HK-2 (cell line): Measurements from ENCODE around the gene ECT2L.

Experiments used
- DNase-seq: peaks from one replicate; pipeline ENCODE4 v3.0.0-alpha.2; 2018; ENCODE audit not compliant: unreplicated experiment

Gene ECT2L, protein sequence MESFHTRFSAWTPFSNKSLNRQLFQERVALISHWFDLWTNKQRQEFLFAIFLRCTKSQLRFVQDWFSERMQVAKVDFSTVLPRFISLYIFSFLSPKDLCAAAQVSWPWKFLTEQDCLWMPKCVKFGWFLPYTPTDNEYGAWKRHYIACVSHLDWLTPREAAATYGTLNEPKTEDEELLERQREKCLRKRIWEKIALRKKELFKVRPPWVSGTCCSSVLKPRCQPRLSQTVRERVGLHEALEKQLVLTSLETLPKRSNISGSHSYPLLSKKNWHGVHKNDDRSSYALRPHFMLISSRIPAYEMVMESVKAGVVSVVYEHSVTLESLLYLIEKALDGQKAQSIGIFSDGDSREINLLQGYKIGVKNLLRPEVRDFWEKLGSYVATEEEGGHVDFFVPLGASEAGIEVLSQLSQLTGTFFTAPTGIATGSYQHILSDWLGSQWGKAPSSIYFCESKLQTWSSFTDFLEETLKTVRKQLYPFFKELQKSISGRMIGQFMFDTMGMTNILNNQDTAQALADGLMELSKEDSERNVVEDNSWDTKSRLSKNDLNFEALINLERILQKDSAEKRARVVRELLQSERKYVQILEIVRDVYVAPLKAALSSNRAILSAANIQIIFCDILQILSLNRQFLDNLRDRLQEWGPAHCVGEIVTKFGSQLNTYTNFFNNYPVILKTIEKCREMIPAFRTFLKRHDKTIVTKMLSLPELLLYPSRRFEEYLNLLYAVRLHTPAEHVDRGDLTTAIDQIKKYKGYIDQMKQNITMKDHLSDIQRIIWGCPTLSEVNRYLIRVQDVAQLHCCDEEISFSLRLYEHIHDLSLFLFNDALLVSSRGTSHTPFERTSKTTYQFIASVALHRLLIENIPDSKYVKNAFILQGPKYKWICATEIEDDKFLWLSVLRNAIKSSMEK

DNA sequence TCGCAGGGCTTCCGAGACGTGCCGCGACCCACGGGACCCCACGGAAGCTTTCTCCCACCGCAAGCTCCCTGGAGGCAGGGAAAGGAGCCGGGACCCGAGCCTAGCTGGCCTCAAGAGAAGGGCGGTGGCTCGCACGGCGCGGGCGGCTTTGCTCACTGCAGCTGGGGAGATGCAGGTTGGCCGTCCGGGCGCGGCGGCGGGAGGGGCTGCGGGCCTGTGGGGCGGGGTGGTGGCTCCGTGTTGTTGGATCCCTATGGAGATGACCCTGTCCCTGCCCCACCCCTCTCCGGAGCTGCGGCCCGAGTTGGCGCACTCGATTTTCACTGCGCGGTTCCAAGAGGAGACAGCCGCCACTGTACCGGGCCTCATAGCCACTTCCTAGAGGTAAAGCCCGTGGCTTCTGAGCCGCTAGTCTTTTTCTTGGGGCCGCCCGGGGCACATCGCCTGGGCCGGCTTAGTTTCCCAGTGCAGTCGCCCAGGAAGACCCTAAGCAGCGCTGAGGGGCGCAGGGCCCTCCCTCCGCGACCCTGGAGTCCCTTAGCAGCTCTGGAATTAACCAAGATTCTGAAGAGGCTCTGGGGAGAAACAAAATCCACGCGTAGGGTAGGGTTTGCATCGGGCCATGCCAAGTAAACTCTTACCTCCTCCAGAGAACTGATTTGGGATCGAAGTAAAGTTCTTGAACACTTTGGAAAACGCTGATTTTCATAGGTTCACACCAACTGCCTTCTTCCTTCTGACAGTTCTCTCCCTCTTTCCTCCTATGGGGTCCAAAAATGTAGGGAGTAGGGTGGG, at the start of gene ECT2L:
Gene ECT2L (plus strand): TSS at position 279 of the 795 bp plus-strand sequence. CDS start 17,188 bp downstream, outside the sequence.
- DNase-seq = no peak

DNA sequence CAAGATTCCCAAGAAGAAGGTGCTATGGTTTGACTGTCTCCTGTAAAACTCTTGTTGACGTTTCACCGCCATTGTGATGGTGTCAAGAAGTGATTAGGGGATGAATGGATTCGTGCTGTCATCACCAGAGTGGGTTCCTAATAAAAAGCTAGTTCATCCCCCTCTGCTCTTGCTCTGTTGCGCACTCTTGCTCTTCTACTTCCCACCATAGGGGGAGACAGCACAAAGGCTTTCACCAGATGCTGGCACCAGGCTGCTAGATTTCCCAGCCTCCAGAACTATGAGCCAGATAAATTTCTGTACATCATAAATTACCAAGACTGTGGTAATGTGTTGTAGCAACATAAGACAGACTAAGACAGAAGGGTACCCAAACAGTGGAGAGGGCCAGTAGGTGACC, 43.9 kb upstream of the ECT2L start:
- DNase-seq = no peak

DNA sequence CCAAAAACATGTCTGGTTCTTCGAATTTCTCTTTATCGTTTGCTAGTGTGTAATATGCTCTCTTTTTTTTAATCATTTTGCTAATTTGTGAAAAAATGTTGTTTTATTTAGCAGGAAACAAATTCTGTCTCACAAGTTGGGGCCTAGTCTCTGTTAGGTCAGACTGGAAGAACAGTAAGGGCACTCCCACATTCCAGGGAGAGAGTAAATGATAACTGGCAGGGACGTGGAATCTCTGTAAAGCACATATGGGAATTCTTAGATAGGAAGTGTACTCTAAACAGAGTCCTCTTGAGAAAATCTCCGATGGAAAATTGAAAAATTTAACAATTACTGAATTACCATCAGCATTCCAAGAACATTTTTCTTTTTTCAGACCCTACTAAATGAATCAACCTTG, 38.8 kb upstream of the ECT2L start:
- DNase-seq = no peak

DNA sequence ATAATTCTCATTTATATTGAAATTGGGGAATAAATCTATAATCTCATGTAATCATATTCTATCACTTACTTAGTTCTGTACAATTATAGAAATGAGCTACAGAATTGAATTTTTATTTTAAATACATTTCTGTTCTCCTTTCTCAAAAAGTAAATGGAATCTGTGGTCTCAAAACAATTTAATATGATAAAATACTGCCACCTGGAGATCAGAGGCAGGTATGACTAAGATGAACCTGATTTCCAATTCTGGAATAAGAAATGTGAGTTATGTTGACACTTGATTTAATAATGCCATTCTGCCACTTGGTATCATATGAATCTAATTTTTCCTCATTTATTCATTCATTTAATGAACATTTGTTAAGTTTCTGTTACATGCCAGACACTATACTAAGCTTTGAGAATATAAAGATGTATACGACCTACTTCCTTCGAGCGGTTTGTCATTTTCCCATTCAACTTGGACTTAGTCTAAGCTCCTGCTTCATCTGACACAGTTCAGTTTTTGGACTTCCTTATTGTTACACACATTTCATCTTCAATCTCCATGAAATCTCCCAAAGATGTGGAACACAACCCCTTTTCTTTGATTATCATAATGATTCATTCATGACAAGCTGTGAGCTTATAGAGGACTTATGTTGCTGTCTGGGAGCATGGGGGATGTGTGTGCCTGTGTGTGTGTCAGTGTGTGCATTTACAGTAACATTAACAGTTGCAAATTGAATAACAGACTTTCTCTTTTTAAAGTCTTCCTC, 29.8 kb upstream of the ECT2L start:
- DNase-seq = no peak

DNA sequence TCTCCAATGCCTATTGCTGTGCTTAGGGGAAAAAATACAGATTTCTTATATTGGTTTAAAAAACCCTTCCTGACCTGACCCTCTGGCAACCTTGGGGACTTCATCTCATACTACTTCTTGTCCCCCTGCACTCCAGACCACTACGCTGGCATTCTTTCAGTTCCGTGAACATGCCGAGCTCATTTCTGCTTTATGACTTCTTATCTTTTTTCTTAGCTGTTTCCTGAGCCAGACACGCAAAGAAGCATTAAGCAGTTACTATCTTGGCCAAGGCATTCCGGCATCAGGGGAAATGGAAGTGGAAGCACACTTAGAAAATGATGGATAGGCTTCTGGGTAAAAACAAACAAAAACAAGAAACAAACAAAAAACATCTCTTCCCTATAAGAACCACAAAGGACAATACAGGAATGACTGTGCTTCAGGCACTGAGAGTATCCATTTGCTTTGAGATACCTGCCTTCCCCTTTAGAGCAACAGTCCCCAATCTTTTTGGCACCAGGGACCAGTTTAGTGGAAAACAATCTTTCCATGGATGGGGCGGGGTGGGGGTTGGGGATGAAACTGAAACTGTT, 26.7 kb upstream of the ECT2L start:
- DNase-seq = no peak

DNA sequence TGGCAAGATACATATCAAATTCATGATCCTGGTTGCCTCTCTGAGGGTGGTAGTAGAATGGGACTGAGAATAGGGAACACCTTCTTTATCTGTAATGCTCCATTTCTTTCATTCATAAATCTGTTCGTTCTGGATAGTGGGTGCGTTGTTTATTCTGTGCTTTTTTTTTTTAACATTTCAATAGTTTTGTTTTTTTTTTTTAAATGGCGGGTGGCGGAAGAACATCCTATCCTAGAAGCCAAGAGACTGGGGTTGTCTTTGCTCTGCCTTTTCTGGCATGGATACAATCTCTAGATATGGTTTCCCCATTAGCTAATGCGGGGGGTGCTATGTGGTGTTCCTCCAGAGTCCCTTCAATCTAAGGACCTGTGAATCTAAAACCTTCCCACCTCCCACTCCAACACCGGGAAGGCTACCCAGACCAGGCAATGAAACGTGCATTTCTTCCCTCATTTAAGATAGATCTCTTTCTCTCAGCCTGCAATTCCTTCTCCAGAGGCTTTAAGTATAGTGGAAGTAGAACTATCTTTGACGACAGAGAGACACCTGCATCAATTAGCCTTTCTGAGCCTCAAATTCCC, 23.2 kb upstream of the ECT2L start:
- DNase-seq = no peak

DNA sequence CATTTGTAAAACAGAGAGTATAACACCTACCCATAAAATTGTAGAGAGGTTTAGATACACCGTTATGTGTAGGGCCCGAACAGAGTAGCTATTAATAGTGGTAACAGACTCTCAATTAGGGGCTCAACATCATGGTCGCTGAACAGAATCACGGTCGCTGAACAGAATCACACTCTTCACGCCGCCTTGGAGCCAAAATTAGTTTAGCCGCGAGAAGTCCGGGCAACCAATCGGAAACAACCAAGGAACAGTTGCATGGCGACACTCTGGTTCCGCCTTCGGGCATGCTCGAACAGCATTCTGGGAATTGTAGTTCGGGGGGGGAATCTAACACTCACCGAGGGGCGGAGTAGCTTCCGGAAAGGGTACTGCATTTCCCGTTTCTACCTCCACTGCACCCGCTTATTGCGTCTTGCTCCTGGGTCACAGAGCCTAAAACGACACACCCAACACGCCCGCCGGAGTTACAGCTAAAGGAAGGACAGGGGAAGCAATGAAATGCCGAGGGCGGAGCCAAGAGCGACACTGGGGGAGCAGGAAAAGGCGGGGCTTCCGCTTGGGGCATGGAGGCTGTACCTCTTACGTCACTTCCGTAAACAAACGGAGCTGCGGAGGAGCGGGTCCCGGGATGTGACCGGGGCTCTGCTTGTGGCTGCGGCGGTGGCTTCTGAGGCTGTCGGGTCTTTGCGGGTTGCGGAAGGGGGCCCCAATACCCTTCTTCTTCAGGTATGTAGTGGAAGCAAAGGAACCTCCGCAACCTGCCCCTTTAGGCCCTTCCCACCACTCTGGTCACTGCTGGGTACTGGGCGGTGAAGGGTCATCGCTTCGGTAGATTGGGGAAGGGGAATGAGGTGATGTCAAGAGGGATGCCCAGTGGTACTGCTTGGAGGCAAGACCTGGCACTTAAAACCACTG, 22.5 kb upstream of the ECT2L start, which contains the start of gene CCDC28A:
Gene CCDC28A (plus strand): TSS at position 593 of the 915 bp plus-strand sequence. CDS start 2,352 bp downstream, outside the sequence.
- peak; percentile 91 for DNase-seq

DNA sequence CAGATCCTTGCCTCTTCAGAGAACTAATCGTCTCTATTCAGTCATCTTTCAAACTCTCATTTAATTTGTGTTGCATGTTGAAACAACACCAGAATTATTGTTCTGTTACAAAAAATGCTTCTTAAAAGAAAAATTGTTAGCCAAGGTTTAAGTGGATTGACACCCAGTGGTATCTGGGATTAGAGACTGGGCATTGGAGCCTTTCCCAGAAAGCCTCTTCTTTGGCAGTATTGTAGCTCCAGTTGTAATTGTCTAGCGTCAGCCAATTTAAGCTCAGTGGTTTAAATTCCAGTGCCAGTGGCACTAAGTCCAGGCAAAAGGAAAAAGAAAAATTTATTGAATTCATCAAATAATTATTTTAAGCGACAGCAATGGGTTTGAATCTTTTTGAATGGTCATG, 21.5 kb upstream of the ECT2L start:
- DNase-seq = no peak

DNA sequence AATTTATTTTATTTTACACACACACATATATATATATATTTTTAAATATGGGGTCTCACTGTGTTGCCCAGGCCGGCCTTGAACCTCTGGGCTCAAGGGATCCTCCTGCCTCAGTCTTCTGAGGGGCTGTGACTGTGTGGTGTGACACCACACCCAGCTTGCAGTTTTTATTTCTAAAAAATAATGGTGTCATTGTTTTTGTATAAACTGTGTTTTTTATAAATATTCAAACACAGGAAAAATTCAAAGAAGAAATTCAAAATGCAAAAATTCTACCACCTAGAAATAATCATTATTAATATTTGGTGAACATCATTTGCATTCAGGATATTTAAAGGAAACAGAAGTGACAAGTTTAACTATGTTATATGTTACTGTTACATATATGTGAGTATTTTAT, 19.2 kb upstream of the ECT2L start:
- no peak for DNase-seq

DNA sequence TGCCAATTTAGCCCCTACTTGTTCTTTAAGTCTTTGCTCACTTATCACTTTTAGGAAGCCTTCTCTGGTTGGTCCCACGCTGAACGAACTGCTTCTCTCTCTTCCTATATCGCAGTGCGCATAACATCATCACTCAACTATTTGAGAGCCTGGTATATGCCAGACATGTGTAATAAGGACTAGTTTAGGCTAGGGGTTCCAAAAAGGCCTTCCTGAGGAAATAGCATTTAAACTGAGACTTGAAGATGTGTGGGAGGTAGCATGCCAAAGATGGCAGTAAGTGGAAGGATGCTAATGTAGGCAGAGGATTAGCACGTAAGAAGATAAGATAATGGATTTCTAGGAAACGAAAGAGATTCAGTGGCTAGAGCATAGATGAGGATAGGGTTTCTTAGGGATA, 17.6 kb upstream of the ECT2L start:
- DNase-seq = no peak

DNA sequence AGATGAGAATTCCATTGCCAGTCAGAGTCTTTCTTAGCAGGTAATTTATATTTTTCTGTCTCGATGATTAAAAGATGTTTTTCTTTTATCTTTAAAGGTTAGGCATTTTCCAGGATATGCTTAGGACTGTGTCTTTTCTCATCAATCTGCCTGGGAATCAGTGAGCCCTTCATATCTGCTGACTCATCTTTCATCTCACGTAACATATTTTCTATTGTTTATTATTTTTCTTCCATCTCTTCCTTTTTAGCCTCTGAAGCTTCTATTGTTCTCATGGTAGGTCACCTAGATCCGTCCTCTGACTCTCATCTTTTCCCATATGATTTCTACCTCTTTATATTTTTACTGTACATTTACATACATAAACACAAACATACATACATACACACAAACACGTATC, 13.6 kb upstream of the ECT2L start:
- DNase-seq = no peak

DNA sequence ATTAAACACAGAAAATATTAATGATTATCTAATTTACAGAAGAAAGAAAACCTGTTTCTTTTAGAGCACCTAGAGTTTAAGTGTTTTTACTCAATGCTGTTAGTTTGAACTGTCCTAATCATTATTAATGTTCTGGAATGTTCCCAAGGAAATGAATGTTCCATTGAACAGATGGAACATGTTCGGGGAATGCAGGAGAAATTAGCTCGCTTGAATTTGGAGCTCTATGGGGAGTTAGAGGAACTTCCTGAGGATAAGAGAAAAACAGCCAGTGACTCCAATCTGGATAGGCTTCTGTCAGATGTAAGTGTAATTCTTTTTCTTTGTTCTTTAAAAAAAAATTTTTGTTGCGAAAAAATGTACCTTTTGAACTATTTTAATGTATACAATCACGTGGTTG, 10.8 kb upstream of the ECT2L start:
- DNase-seq = no peak

DNA sequence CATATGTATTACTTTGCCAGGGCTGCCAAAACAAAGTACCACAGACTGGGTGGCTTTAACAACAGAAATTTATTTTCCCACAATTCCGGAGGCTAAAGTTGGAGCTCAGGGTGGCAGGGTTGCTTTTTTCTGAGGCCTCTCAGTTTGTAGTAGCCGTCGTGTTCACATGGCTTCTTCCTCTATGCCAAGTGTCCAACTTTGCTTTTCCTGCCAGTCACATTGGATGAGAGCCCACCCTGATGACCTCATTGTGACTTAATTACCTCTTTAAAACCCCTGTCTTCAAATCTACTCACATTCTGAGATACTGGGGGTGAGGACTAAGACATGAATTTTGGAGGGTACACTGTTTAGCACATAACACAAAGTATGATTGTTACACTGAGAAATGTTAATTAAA, 9.9 kb upstream of the ECT2L start:
- no peak for DNase-seq

DNA sequence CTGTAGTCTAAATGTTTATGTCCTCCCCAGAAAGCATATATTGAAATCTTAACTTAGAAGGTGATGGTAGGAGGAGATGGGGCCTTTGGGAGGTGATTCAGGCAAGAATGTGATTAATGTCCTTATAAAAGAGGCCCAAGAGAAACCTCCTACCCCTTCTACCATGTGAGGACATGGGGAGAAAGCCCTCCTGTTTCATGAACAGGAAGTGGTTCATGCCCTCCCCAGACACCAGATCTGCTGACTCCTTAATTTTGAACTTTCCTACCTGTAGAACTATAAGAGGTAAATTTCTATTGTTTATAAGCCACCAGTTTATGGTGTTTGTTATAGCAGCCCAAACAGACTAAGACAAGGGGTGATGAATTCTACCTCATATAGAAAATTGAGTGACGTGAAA, 8.7 kb upstream of the ECT2L start:
- no peak for DNase-seq

DNA sequence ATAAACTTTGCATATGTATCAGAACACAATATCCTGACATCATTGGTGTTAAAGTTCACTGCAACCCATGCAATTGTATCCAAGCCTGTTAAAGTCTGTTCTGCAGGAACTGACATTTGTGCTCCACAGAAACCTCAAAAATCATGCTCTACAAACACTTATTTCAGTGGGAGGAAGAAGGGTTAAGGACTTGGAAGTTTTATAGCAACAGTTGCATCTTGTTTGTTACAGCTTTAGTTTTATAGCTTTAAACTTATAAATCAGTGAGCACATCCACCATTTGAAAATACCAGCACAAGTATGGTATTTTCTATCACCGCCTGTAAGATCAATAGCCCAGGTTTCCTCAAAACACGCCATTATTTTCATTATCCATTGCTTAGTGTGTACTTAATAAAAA, 884 bp downstream of the ECT2L start:
- no peak for DNase-seq

DNA sequence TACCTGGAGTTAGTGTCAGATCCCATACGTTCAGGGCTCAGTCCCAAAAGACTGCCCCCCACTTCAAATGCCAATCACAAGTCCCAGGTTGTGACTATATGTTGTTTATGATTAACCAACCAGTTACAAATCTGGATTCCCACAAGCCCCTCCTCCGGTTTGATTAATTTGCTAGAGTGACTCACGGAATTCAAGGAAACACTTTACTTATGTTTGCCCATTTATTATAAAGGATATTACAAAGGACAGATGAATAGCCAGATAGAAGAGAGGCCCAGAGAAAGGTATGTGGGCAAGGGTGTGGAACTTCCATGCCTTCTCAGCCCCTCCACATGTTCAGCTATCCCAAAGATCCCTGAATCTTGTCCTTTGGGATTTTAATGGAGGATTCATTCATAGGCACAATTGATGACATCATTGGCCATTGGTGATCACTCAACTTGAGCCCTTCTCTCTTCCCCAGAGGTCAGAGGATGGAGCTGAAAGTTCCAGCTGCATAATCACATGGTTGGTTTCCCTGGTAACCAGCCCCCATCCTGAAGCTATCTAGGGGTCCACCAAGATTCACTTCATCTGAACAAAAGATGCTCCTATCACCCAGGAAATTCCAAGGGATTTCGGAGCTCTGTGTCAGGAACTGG, 2.0 kb downstream of the ECT2L start:
- no peak for DNase-seq

DNA sequence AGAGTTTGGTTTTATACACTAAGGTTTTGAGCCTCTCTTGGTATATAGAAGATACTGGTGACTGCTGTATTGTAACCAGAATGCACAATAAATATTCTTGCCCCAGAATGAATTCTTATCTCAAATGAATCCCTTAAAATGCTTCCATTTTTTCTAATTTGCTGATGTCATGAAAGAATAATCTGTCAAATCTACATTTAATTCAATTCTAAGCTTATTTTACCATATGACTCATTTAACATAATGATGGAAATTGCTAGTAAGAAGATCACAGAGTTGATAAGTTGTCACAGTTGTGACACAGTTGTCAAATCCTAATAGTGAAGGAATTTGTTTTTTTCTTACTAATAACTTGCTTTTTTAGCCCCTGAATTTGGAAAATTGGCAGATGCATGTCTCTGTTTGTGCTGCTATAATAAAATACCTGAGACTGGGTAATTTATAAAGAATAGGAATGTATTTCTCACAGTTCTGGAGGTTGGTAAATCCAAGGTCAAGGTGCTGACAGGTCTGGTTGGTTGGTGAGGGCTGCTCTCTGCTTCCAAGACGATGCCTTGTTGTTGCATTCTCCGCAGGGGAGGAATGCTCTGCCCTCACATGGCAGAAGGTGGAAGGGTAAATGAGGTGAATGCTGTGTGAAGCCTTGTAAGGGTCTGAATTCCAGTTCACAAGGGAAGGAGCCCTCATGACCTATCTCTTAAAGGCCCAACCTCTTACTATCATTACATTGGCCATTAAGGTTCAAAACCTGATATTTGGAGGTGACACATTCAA, 4.7 kb downstream of the ECT2L start:
- DNase-seq = no peak

DNA sequence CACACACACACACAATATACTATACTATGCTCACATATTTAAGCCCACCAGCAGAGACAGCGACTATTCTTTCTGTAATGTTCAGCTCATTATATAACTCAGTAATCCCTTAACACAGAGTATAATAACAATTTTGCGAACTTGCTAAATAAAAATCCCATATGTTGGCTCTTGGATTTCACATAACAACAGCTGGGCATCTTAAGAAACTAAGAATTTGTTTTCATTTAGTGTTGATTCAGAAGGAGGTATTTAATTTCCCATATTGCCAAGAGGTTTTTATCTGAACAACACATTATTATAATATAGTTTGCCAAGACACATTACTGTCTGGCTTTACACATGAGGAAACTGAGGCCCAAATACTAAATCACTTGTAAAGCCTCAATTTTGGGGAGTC, 7.4 kb downstream of the ECT2L start:
- no peak for DNase-seq
